GM12892 (cell line): ENCODE data around the gene SCAF11.

Experiments used
- POLR2A ChIP-seq: IDR thresholded peaks from 2 replicates; pipeline ENCODE4 v1.6.1; 2011; ENCODE audit warnings: low read depth, low read length, control low read depth
- POLR2AphosphoS5 ChIP-seq: IDR thresholded peaks from 2 replicates; pipeline ENCODE4 v1.6.1; 2011; ENCODE audit warnings: low read depth, low read length, control low read depth

DNA sequence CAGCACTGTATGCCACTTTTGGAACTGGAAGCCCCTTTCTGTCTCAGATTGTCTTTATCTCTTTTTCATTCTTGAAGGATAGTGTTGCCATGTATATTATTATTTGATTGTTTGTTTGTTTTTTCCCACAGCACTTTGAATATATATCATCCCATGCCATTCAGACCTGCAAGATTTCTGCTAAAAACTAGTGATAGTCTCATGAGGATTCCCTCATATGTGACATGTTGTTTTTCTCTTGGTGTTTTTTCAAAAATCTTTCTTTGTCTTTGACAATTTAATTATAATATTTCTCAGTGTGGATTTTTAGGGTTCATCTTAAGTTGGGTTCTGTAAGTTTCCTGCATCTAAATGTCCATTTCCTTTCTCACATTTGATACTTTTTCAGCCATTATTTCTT lies 36.8 kb upstream of the SCAF11 start:
- no peak for TF ChIP-seq POLR2A
- TF ChIP-seq POLR2AphosphoS5, result no peak
